Gastrocnemius medialis (tissue), 4 donors: ENCODE results near the gene LARGE1. TPM values are rescaled to one million over a fixed set of nuclear protein-coding genes. Genes with fewer than 3 reads are reported as not detected.

Source experiments
- ATAC-seq, 2 donors: fragments of 150-250 bp; one replicate each; pipeline ENCODE4 v1.9.1; 2016
- DNase-seq, 2 donors: peaks; one replicate each; pipeline ENCODE4 v3.0.0-alpha.2; 2019
- H3K27ac ChIP-seq, 4 donors: fragments of 200-600 bp; sonication (generic); 1 replicate in 1 of 4; 2 replicates in 3 of 4; pipeline ENCODE4 v1.5.1; 2016 to 2018; ENCODE audit warnings: mild to moderate bottlenecking in 2 of 4, moderate library complexity in 1 of 4
- H3K27me3 ChIP-seq, 3 donors: fragments of 200-600 bp; sonication (generic) in 2 of 3; 1 replicate in 1 of 3; 2 replicates in 2 of 3; pipeline versions ENCODE4 v1.5.1 to v1.6.0; 2016 to 2019; ENCODE audit warnings: mild to moderate bottlenecking in 1 of 3, moderate library complexity in 1 of 3
- H3K36me3 ChIP-seq, 2 donors: fragments of 200-600 bp; sonication (generic) in 1 of 2; one replicate each; pipeline ENCODE4 v1.5.1; 2017 to 2018
- H3K4me1 ChIP-seq, 2 donors: fragments of 200-600 bp; sonication (generic) in 1 of 2; one replicate each; pipeline ENCODE4 v1.5.1; 2016 to 2017; ENCODE audit warnings: mild to moderate bottlenecking in 2 of 2
- H3K4me3 ChIP-seq, 4 donors: fragments of 200-600 bp; sonication (generic) in 3 of 4; 1 replicate in 1 of 4; 2 replicates in 3 of 4; pipeline ENCODE4 v1.5.1; 2016 to 2019; ENCODE audit warnings: mild to moderate bottlenecking in 2 of 4
- H3K9me3 ChIP-seq, 3 donors: fragments of 200-600 bp; sonication (generic) in 2 of 3; 1 replicate in 1 of 3; 2 replicates in 2 of 3; pipeline ENCODE4 v1.5.1; 2016 to 2019
- POLR2A ChIP-seq, 2 donors: fragments of 450-650 bp; IDR thresholded peaks; one replicate each; pipeline ENCODE4 v1.6.1; 2017; ENCODE audit warnings: antibody characterized with exemption in 2 of 2, mild to moderate bottlenecking in 2 of 2, moderate library complexity in 2 of 2
- in situ Hi-C, 4 donors: fragments of 200-750 bp; cut with MboI; loops; one replicate each; pipeline versions ENCODE4 v1.15.0 to v1.8.0; 2017; ENCODE audit warnings: low sequenced_read_pairs in 4 of 4
- intact Hi-C: fragments of 100-400 bp; cut with DNase I; formaldehyde crosslinking; loops from one replicate; pipeline ENCODE4 v1.15.1; 2023; ENCODE audit warnings: low total_unique reads
- total RNA-seq, 4 donors: library from RNA; depleted of rRNA; stranded (reverse); fragments of >200 nt; gene quantifications; one replicate each; pipeline versions ENCODE4 v1.1.0 to v1.2.3, GENCODE V29; 2016
- TF ChIP-seq, protein P1 (sequence below), 5 experiments: fragments of 450-650 bp in 3 of 5; fragments of 200-600 bp in 2 of 5; sonication (generic) in 2 of 5; IDR thresholded peaks in 4 of 5; conservative IDR thresholded peaks in 1 of 5; 1 replicate in 4 of 5; 2 replicates in 1 of 5; pipeline ENCODE4 v1.5.1; 2016 to 2019; ENCODE audit warnings: antibody characterized with exemption in 5 of 5, mild to moderate bottlenecking in 3 of 5, moderate library complexity in 3 of 5

Gene LARGE1
- total RNA-seq, 4 donors from 2014 or later: 48.5 to 91.0 (median 68.4) TPM

DNA sequence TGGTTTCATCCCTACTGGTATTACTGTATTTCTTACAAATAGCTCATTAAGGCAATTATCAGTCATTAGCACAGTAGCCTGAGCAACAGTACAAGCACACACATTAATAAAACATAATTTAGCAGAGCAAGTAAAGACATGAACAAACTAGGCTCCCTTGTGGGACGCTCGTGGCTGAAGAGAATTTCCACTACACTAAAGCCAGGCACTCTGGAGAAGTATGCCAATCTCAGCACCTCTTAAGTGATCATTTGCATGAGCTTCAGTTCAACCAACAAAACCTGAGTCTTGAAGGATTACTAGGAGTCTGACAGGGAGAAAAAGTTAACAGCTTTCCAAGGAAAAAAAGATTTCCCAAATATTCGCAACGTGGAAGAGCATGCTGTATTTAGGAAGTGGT, 109.1 kb downstream of the LARGE1 start:
- TF ChIP-seq, protein P1, sequence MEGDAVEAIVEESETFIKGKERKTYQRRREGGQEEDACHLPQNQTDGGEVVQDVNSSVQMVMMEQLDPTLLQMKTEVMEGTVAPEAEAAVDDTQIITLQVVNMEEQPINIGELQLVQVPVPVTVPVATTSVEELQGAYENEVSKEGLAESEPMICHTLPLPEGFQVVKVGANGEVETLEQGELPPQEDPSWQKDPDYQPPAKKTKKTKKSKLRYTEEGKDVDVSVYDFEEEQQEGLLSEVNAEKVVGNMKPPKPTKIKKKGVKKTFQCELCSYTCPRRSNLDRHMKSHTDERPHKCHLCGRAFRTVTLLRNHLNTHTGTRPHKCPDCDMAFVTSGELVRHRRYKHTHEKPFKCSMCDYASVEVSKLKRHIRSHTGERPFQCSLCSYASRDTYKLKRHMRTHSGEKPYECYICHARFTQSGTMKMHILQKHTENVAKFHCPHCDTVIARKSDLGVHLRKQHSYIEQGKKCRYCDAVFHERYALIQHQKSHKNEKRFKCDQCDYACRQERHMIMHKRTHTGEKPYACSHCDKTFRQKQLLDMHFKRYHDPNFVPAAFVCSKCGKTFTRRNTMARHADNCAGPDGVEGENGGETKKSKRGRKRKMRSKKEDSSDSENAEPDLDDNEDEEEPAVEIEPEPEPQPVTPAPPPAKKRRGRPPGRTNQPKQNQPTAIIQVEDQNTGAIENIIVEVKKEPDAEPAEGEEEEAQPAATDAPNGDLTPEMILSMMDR (IDR thresholded peaks at IDR 0.05 in 4 of 5, conservative IDR thresholded peaks at IDR 0.05 in 1 of 5): no peak
- no peak for TF ChIP-seq POLR2A (IDR thresholded peaks at IDR 0.05)
- peaks cover 17 to 36% of the 10 kb centered on the region in 2 donors for H3K4me1 ChIP-seq
- no peak for ATAC-seq
- no peak overlapping the region for H3K4me3 ChIP-seq
- intact Hi-C loops (no loop called here), in situ Hi-C loops (no loop called here)
- DNase-seq: no peak
- H3K27ac ChIP-seq: peak overlapping the region in 3 of 4 donors; percentile 10 to 44 (median 20)
- H3K27me3 ChIP-seq: no peaks in the 10 kb centered on the region
- H3K36me3 ChIP-seq: no peaks in the 10 kb centered on the region
- H3K9me3 ChIP-seq: no peaks in the 10 kb centered on the region

DNA sequence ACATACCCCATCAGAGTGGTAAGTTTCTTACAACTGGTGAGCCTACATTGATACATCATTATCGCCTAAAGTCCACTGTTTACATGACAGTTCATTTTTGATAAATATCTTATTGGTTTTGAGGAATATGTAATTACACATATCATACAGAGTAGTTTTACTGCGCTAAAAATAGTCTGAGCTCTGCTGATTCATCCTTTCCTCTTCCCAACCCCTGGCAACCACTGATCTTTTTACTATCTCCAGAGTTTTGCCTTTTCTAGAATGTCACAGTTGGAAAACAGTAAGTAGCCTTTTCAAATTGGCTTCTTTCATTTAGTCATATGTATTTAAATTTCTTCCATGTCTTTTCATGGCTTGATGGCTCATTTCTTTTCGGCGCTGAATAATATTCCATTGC, 112.8 kb downstream of the LARGE1 start:
- Histone ChIP-seq H3K4me3 (no peak overlapping the region), H3K9me3 (no peaks in the 10 kb centered on the region), H3K4me1 (peaks cover 46 to 59% of the 10 kb centered on the region in 2 donors), H3K27me3 (no peaks in the 10 kb centered on the region), H3K27ac (peak overlapping the region in 2 of 4 donors; percentile 34 to 57), H3K36me3 (no peaks in the 10 kb centered on the region)
- TF ChIP-seq, protein P1 (IDR thresholded peaks at IDR 0.05 in 4 of 5, conservative IDR thresholded peaks at IDR 0.05 in 1 of 5): no peak
- no peak for TF ChIP-seq POLR2A (IDR thresholded peaks at IDR 0.05)
- peak in 1 of 2 donors; percentile 55 for ATAC-seq
- intact Hi-C loops: no loop called here
- DNase-seq: no peak
- in situ Hi-C loops: no loop called here

DNA sequence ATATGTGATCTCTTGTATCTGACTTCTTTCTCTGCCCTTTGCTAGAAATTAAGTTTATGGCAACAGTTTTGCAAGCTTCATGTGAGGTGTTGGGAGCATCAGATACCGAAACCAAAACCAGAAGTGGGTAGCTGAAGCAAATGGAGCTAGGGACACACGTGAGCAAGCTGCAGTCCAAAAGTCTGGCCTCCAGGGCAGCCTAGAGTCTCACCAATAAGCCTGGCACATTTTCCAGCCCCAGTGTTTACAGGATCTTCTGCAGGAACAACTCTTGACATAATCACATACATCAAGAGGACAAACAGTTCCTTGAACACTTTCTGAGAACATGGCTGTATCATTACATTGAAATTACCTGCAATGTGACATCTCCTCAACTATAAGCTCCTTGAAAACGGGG, 114.1 kb downstream of the LARGE1 start:
- H3K27ac ChIP-seq: peak overlapping the region in 1 of 4 donors; percentile 16
- peak; percentile 26 to 71 for ATAC-seq
- H3K4me1 ChIP-seq: peaks cover 40 to 53% of the 10 kb centered on the region in 2 donors

DNA sequence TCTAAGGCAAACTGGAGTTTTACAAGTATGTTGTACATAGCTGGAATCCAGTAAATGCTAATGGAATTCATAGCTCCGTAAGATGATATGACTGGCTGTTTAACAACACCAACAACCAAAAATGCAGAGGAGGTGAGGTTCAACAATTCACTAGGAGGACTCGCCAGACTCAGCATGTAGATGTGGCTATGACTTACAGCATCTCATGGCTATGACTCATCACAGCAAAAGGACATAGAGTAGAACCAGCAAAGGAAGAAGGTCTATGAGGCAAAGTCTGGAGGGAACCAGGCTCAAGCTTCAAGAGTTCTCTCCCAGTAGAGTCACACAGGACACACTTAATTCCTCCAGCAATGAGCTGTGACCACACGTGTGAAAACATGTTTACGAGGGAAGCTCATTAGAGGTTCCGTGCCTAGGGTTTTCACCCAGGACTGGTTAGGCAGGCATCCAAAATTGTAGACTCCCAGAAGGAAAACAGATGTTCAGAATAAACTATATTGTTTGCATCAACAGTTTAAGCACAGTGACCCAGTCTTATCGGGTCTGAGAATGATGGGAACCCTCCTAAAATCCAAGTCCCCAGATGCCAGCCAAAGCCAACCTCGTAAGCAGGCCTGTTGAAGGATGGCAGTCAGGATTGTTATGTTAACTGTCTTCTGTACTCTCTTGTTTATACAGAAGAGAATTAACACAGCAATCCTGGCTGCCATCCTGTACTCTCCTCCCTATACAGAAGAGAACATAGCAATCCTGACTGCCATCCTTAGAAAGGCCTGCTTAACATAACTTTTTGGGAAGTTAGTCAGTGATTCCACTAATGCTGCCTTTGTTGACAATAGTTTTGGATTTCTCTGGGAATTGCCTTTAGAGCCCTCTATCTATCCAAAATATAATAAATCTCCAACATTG, 116.6 kb downstream of the LARGE1 start:
- DNase-seq (no peak), ATAC-seq (peak; percentile 72 to 80)
- Histone ChIP-seq H3K27me3 (no peaks in the 10 kb centered on the region), H3K9me3 (no peaks in the 10 kb centered on the region), H3K36me3 (no peaks in the 10 kb centered on the region), H3K4me3 (no peak overlapping the region), H3K27ac (no peak overlapping the region), H3K4me1 (peaks cover 38 to 49% of the 10 kb centered on the region in 2 donors)
- in situ Hi-C loops (no loop called here), intact Hi-C loops (loop anchor here (5.0 kb wide), 1 partner anchor 76 kb away; no protein-coding TSS in a partner anchor)
- TF ChIP-seq, protein P1 (IDR thresholded peaks at IDR 0.05 in 4 of 5, conservative IDR thresholded peaks at IDR 0.05 in 1 of 5): no peak
- no peak for TF ChIP-seq POLR2A (IDR thresholded peaks at IDR 0.05)

More for the DNA sequence above, 114.1 kb downstream of the LARGE1 start:
- intact Hi-C loops: no loop called here
- Histone ChIP-seq H3K36me3 (no peaks in the 10 kb centered on the region), H3K4me3 (no peak overlapping the region), H3K9me3 (no peaks in the 10 kb centered on the region), H3K27me3 (no peaks in the 10 kb centered on the region)
- no peak for TF ChIP-seq POLR2A (IDR thresholded peaks at IDR 0.05)
- TF ChIP-seq, protein P1 (IDR thresholded peaks at IDR 0.05 in 4 of 5, conservative IDR thresholded peaks at IDR 0.05 in 1 of 5): no peak
- DNase-seq: peak in 1 of 2 donors; percentile 58
- in situ Hi-C loops: no loop called here
